Activated CD8-positive, alpha-beta T cell treated with anti-CD3 and anti-CD28 coated beads for 36 hours (primary cell): ENCODE data around the gene CALHM2. TPM values are rescaled to one million over a fixed set of nuclear protein-coding genes. Genes with fewer than 3 reads are reported as not detected.

Experiments used
- ATAC-seq: fragments of 200-7000 bp; cut with Tn5 transposase; one replicate; pipeline ENCODE4 v1.10.0; 2021; ENCODE audit warnings: mild to moderate bottlenecking, moderate library complexity
- CTCF ChIA-PET: fragments of 350-600 bp; sonication (Branson Sonifier 250); formaldehyde crosslinking; loops from one replicate; lab custom pipeline; 2021; ENCODE audit warnings: antibody characterized with exemption; lab: Charles Lee
- POLR2A ChIA-PET: fragments of 350-600 bp; sonication (Branson Sonifier 250); formaldehyde crosslinking; loops from one replicate; lab custom pipeline; 2021; ENCODE audit warnings: antibody characterized with exemption; lab: Charles Lee
- DNase-seq: peaks from one replicate; pipeline ENCODE4 v3.0.0-alpha.2; 2020
- H3K27ac Mint-ChIP-seq: one replicate; pipeline ENCODE4 v1.8.0; 2021; ENCODE audit warnings: mild to moderate bottlenecking, mixed read lengths
- H3K27me3 Mint-ChIP-seq: one replicate; pipeline ENCODE4 v1.8.0; 2021; ENCODE audit warnings: mixed read lengths
- H3K36me3 Mint-ChIP-seq: one replicate; pipeline ENCODE4 v1.8.0; 2021; ENCODE audit warnings: low read depth, mixed read lengths
- H3K4me1 Mint-ChIP-seq: one replicate; pipeline ENCODE4 v1.8.0; 2021; ENCODE audit warnings: low read depth, mixed read lengths
- H3K4me3 Mint-ChIP-seq: one replicate; pipeline ENCODE4 v1.8.0; 2021; ENCODE audit warnings: mild to moderate bottlenecking, moderate library complexity, mixed read lengths
- H3K9me3 Mint-ChIP-seq: one replicate; pipeline ENCODE4 v1.8.0; 2021; ENCODE audit warnings: mixed read lengths
- intact Hi-C: fragments of 100-400 bp; cut with micrococcal nuclease; formaldehyde crosslinking; loops from one replicate; pipeline ENCODE4 v1.10.0; 2022
- total RNA-seq, 2 experiments: library from RNA; stranded (reverse); gene quantifications; one replicate each; pipeline ENCODE4 v1.2.3, GENCODE V29; 2021
- TF ChIP-seq, protein P1 (sequence below): fragments of 200-600 bp; IDR thresholded peaks from one replicate; pipeline ENCODE4 v1.8.0; 2022; ENCODE audit warnings: antibody characterized with exemption, mild to moderate bottlenecking

Gene CALHM2
- total RNA-seq, 2 experiments from 2014 or later = 7.6 to 9.5 TPM

DNA sequence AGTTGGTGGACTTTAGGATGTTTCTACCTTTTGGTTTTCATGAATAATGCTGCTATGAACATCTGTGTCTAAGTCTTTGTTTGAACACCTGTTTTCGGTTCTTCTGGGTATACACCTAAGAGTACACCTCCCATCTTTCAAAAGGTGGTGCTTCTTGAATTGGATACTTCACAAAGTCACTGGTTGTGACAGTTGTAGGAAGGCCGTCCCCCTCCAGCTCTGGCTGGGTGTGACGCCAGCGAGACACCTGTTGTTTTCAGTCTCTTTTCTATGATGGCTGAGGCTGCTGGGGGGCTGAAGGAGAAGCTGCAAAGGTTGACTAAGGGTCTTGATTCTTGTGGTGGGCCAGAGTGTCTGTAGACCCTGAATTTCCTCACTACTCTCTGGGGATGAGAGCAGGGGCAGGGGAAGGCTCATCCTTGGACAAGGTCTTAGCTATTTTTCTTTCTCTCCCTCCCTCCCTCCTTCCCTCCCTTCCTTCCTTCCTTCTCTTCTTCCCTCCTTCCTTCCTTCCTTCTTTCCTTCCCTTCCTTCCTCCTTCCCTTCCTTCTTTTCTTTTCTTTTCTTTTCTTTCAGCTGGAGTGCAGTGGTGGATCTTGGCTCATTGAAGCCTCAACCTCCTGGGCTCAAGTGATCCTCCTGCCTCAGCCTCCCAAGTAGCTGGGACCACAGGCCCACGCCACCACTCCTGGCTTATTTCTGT lies 46.9 kb upstream of the CALHM2 start:
- no peaks in the 10 kb centered on the region for H3K9me3 Mint-ChIP-seq
- no peak for ATAC-seq
- DNase-seq = no peak
- CTCF ChIA-PET = interaction anchor here (0.7 to 6.4 kb wide), 5 partner anchors 9 to 65 kb away, joined by 3 to 29 read pairs (median 5); no protein-coding TSS in a partner anchor
- intact Hi-C loops = no loop called here
- TF ChIP-seq, protein P1, sequence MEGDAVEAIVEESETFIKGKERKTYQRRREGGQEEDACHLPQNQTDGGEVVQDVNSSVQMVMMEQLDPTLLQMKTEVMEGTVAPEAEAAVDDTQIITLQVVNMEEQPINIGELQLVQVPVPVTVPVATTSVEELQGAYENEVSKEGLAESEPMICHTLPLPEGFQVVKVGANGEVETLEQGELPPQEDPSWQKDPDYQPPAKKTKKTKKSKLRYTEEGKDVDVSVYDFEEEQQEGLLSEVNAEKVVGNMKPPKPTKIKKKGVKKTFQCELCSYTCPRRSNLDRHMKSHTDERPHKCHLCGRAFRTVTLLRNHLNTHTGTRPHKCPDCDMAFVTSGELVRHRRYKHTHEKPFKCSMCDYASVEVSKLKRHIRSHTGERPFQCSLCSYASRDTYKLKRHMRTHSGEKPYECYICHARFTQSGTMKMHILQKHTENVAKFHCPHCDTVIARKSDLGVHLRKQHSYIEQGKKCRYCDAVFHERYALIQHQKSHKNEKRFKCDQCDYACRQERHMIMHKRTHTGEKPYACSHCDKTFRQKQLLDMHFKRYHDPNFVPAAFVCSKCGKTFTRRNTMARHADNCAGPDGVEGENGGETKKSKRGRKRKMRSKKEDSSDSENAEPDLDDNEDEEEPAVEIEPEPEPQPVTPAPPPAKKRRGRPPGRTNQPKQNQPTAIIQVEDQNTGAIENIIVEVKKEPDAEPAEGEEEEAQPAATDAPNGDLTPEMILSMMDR = no peak
- no peak overlapping the region for H3K27ac Mint-ChIP-seq
- peaks cover 19% of the 10 kb centered on the region for H3K4me1 Mint-ChIP-seq
- POLR2A ChIA-PET = interaction anchor here (0.7 kb wide), 1 partner anchor 10 kb away, joined by 3 read pairs; no protein-coding TSS in a partner anchor
- H3K36me3 Mint-ChIP-seq = no peaks in the 10 kb centered on the region
- no peak overlapping the region for H3K4me3 Mint-ChIP-seq
- H3K27me3 Mint-ChIP-seq = peaks cover 48% of the 10 kb centered on the region

DNA sequence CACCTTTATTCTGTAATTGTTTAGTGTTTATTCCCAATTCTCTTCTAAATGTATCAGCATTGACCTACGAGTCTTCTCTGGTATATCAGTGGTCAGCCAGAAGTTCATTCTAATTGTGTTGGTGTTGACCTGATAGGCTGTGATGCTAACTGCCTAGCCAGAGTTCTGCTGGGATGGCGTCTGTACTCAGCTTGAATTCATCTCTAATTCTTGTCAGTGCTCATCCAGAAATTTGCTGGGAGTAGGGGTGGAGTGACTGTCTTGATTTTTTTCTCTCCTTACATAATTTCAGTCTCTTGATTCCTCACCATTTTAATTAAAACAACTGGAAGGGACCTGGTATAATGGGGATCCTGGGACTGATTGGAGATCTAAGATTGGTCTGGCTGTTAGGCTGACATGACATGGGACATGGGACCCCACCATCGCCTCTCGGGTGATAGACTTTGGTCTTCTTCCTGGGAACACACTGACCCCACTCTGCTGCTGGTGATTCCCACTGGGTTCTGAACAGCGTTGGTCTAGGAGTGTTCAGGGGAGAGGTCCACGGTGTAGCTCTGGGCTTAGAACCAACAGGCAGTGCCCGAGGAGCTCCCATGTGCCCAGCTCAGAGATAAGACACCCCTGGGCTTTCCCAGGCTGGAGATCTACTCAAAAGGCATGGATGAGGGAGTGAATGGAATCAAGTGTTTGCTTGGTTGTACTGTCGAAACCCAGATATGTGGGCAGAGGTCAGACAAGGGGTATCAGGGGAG lies 45.2 kb upstream of the CALHM2 start:
- CTCF ChIA-PET = interaction anchor here (0.9 to 4.0 kb wide), 2 partner anchors 12 to 95 kb away, joined by 3 to 22 read pairs; no protein-coding TSS in a partner anchor
- no peak overlapping the region for H3K4me3 Mint-ChIP-seq
- no peaks in the 10 kb centered on the region for H3K9me3 Mint-ChIP-seq
- H3K4me1 Mint-ChIP-seq = peaks cover 20% of the 10 kb centered on the region
- TF ChIP-seq, protein P1 = no peak
- POLR2A ChIA-PET = interaction anchor here (0.5 to 0.7 kb wide), 2 partner anchors 126 to 128 kb away, joined by 3 read pairs; no protein-coding TSS in a partner anchor
- no peak overlapping the region for H3K27ac Mint-ChIP-seq
- peaks cover 51% of the 10 kb centered on the region for H3K27me3 Mint-ChIP-seq
- intact Hi-C loops = no loop called here
- DNase-seq (no peak), ATAC-seq (no peak)
- H3K36me3 Mint-ChIP-seq = no peaks in the 10 kb centered on the region

DNA sequence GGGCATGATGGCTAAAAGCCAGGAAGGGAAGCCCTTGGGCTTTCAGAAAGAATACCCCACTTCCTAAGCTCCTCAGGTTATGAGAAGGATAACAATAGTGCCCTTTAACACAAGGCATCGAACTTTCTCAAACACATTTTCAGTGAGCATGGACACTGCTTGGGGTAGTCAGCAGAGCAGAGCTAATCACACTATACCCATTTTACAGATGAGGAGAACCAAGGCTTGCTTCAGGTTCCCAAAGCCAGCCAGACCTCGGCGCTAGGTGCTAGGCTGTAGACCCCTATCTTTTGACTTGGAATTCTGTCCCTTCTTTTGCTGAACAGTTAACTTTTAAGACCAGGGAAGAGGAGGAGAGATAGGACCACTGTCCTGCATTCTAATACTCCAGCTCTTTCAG lies 43.2 kb upstream of the CALHM2 start:
- Mint-ChIP-seq H3K27ac (no peak overlapping the region), H3K4me1 (peaks cover 25% of the 10 kb centered on the region), H3K9me3 (no peaks in the 10 kb centered on the region), H3K4me3 (no peak overlapping the region), H3K27me3 (peaks cover 50% of the 10 kb centered on the region), H3K36me3 (no peaks in the 10 kb centered on the region)
- intact Hi-C loops = no loop called here
- DNase-seq (no peak), ATAC-seq (no peak)
- TF ChIP-seq, protein P1 = no peak
- POLR2A ChIA-PET = no interaction called here
- CTCF ChIA-PET = interaction anchor here (1.0 to 4.0 kb wide), 3 partner anchors 10 to 69 kb away, joined by 3 to 22 read pairs (median 3); no protein-coding TSS in a partner anchor

DNA sequence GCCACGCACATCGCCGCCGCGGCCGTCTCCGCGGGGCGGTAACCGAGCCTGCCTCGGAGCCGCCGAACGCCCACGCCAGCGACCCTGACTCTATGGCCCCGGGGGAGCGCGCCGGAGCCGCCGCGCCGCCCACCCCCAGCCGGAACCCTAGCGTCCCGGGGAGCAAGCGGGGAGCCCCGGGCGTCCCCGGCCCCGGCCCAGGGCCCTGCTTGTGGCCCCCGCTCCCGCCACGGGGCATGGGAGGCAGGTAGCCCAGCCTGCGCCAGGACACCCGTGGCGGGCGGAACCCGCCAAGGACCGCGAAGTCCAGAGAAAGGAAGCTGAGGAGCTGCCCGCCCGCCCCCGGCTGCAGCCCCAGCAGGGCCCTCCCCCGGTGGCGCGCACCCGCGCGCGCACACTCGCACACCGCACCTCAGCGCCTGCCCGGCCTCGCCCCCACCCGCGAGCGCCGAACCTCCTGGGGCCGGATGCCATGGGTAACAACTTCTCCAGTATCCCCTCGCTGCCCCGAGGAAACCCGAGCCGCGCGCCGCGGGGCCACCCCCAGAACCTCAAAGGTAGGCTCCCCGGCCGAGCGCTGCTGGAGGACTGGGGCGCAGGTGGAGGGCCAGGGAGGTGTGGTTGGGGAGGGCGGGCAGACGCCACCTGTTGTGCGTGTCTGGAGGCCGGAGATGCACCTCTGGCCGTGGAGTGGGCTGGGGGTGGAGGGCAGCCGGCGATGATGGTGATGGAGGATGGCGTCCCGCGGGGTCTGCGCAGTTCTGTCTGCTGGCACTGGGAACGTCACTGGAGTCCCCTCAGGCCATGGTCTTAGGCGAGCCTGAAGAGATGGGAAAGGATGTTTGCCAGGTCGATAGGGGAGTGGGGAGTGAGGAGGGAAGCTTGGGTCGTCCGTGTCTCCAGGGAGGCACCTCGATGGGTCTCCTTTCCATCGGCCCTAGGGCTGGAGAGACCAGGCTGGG lies 42.0 kb upstream of the CALHM2 start:
- peaks cover 45% of the 10 kb centered on the region for H3K27me3 Mint-ChIP-seq
- intact Hi-C loops = no loop called here
- no peaks in the 10 kb centered on the region for H3K36me3 Mint-ChIP-seq
- ChIA-PET POLR2A (interaction anchor here (0.9 kb wide), 1 partner anchor 10 kb away, joined by 4 read pairs; no protein-coding TSS in a partner anchor), CTCF (interaction anchor here (0.7 to 4.0 kb wide), 8 partner anchors 9 to 192 kb away, joined by 3 to 22 read pairs (median 4); no protein-coding TSS in a partner anchor)
- no peaks in the 10 kb centered on the region for H3K9me3 Mint-ChIP-seq
- H3K4me1 Mint-ChIP-seq = peaks cover 27% of the 10 kb centered on the region
- ATAC-seq (peak; percentile 42), DNase-seq (peak; percentile 60)
- peak overlapping the region; percentile 60 for H3K4me3 Mint-ChIP-seq
- TF ChIP-seq, protein P1 = no peak
- H3K27ac Mint-ChIP-seq = no peak overlapping the region
